CD4-positive, alpha-beta T cell (primary cell): ENCODE results near the gene C6. TPM values are rescaled to one million over a fixed set of nuclear protein-coding genes. Genes with fewer than 3 reads are reported as not detected.

ENCODE experiments used
- ATAC-seq: fragments of 200-7000 bp; cut with Tn5 transposase; one replicate; pipeline ENCODE4 v1.10.0; 2022; ENCODE audit warnings: mild to moderate bottlenecking; ENCODE audit not compliant: poor library complexity
- CTCF ChIA-PET: fragments of 350-600 bp; sonication (Branson Sonifier 250); formaldehyde crosslinking; loops from one replicate; lab custom pipeline; 2021; ENCODE audit warnings: antibody characterized with exemption, inconsistent platforms; lab: Charles Lee
- POLR2A ChIA-PET: fragments of 350-600 bp; sonication (Branson Sonifier 250); formaldehyde crosslinking; loops from one replicate; lab custom pipeline; 2021; ENCODE audit warnings: antibody characterized with exemption, inconsistent platforms; lab: Charles Lee
- DNase-seq, 14 experiments: peaks; one replicate each; pipeline ENCODE4 v3.0.0-alpha.2; 2013 to 2020; ENCODE audit warnings: mixed read lengths in 2 of 14
- H3K27ac ChIP-seq, 2 donors: one replicate each; pipeline versions ENCODE4 v1.5.1 to v1.7.0; 2013; ENCODE audit warnings: low read length in 2 of 2, low read depth in 1 of 2, mild to moderate bottlenecking in 1 of 2
- H3K27me3 ChIP-seq, 2 experiments: 1 replicate in 1 of 2; 2 replicates in 1 of 2; pipeline versions ENCODE4 v1.6.1 to v1.7.0; 2013; ENCODE audit warnings: low read length in 2 of 2, control low read depth in 1 of 2, mild to moderate bottlenecking in 1 of 2, moderate library complexity in 1 of 2; ENCODE audit not compliant: insufficient read depth in 2 of 2, control insufficient read depth in 1 of 2
- H3K36me3 ChIP-seq: one replicate; pipeline ENCODE4 v1.6.1; 2013; ENCODE audit warnings: low read length, control low read depth; ENCODE audit not compliant: insufficient read depth
- H3K4me1 ChIP-seq: one replicate; pipeline ENCODE4 v1.6.1; 2013; ENCODE audit warnings: low read length, control low read depth; ENCODE audit not compliant: insufficient read depth
- H3K4me3 ChIP-seq: one replicate; pipeline ENCODE4 v1.5.1; 2013; ENCODE audit warnings: mild to moderate bottlenecking, low read length, moderate library complexity
- H3K9me3 ChIP-seq, 2 experiments: 1 replicate in 1 of 2; 2 replicates in 1 of 2; pipeline versions ENCODE4 v1.6.1 to v1.7.0; 2013; ENCODE audit warnings: low read length in 2 of 2, mild to moderate bottlenecking in 2 of 2, control low read depth in 1 of 2, moderate library complexity in 1 of 2; ENCODE audit not compliant: control insufficient read depth in 1 of 2, insufficient read depth in 1 of 2
- H3K27ac Mint-ChIP-seq: one replicate; pipeline ENCODE4 v1.8.0; 2020; ENCODE audit warnings: mixed read lengths
- H3K27me3 Mint-ChIP-seq: one replicate; pipeline ENCODE4 v1.8.0; 2021; ENCODE audit warnings: mixed read lengths
- H3K36me3 Mint-ChIP-seq: one replicate; pipeline ENCODE4 v1.8.0; 2021; ENCODE audit warnings: low read depth, mixed read lengths
- H3K4me1 Mint-ChIP-seq: one replicate; pipeline ENCODE4 v1.8.0; 2021; ENCODE audit warnings: low read depth, mixed read lengths
- H3K4me3 Mint-ChIP-seq: one replicate; pipeline ENCODE4 v1.8.0; 2020; ENCODE audit warnings: mild to moderate bottlenecking, mixed read lengths
- H3K9me3 Mint-ChIP-seq: one replicate; pipeline ENCODE4 v1.8.0; 2020; ENCODE audit warnings: mixed read lengths
- intact Hi-C, 2 experiments: fragments of 100-400 bp; cut with DNase I in 1 of 2; cut with micrococcal nuclease in 1 of 2; formaldehyde crosslinking; loops; one replicate each; pipeline versions ENCODE4 v1.15.1 to v1.9.0; 2023 to 2025; cut with DNase I, micrococcal nuclease
- total RNA-seq, 174 experiments: library from RNA in 2 of 174; stranded (reverse) in 2 of 174; gene quantifications; one replicate each; pipeline ENCODE4 v1.2.3 and lab custom pipeline; 2021 to 2026
- TF ChIP-seq, protein P1 (sequence below): fragments of 200-600 bp; IDR thresholded peaks from one replicate; pipeline ENCODE4 v1.8.0; 2022; ENCODE audit warnings: antibody characterized with exemption, mild to moderate bottlenecking

The C6 gene
- total RNA-seq, 2 experiments from 2014 or later, result not detected

DNA sequence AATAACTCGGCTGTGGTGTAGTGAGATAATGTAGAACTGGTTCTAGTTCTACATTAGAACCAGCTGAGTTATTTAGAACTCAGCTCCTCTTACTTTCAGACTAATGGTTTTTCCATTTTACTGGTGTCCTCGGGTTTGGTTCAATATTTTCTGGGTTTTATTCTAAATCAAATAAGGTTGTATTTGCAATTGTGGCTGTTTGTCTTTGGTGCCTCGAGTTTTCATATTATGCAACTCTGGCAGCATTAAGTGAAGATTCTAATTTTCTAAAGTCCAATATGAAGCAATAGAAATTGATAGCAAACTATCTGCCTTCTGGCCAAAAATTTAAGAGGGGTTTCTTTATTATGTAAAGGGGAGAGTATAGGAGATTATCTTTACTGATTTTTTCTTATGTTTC is 19.0 kb downstream of the C6 start:
- POLR2A ChIA-PET, result no interaction called here
- Mint-ChIP-seq H3K9me3 (peaks cover 3% of the 10 kb centered on the region), H3K36me3 (no peaks in the 10 kb centered on the region), H3K4me3 (no peak overlapping the region), H3K27ac (no peak overlapping the region), H3K4me1 (no peaks in the 10 kb centered on the region), H3K27me3 (no peaks in the 10 kb centered on the region)
- H3K36me3 ChIP-seq, result no peaks in the 10 kb centered on the region
- H3K9me3 ChIP-seq, result no peaks in the 10 kb centered on the region
- ATAC-seq (no peak), DNase-seq (no peak)
- intact Hi-C loops, result no loop called here
- H3K4me1 ChIP-seq, result no peaks in the 10 kb centered on the region
- no peaks in the 10 kb centered on the region for H3K27me3 ChIP-seq
- CTCF ChIA-PET, result no interaction called here
- no peak overlapping the region for H3K4me3 ChIP-seq
- TF ChIP-seq, protein P1, sequence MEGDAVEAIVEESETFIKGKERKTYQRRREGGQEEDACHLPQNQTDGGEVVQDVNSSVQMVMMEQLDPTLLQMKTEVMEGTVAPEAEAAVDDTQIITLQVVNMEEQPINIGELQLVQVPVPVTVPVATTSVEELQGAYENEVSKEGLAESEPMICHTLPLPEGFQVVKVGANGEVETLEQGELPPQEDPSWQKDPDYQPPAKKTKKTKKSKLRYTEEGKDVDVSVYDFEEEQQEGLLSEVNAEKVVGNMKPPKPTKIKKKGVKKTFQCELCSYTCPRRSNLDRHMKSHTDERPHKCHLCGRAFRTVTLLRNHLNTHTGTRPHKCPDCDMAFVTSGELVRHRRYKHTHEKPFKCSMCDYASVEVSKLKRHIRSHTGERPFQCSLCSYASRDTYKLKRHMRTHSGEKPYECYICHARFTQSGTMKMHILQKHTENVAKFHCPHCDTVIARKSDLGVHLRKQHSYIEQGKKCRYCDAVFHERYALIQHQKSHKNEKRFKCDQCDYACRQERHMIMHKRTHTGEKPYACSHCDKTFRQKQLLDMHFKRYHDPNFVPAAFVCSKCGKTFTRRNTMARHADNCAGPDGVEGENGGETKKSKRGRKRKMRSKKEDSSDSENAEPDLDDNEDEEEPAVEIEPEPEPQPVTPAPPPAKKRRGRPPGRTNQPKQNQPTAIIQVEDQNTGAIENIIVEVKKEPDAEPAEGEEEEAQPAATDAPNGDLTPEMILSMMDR, result no peak
- H3K27ac ChIP-seq, result no peak overlapping the region

DNA sequence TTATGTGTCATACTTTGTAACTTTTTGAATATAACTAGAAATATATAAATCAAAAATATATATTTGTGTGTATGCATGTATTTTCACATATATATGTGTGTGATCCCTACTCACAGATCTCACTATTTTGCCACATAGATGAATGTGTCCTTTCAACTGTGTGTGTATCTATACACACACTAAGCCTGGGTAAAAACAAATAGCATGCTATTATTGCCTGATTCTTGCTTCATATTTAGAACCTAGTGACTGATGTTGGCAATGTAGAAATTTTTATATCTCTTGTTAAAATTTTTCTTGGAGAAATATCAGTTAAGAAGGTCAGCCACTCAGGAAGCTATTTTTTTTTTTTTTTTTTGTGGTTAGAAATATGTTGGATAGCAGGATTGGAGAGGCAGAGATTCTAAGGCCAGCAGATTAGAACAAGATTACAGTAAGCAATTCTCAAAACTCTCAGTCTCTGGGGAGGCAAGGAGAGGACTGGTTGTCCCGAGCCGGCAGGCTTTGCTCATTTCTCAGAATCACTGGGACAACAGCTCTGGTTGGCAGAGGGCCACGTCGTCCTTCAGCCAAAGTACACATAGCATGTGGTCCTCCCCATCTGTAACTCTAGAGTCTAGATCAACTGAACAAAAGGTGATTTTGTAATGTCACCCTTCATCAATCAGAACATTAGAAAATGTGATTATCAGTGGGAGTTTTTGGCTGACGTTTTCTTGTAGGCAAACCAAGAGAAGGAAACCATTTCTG is 19.7 kb downstream of the C6 start:
- TF ChIP-seq, protein P1, result no peak
- Mint-ChIP-seq H3K36me3 (no peaks in the 10 kb centered on the region), H3K4me3 (no peak overlapping the region), H3K27ac (no peak overlapping the region), H3K27me3 (no peaks in the 10 kb centered on the region), H3K9me3 (peaks cover 3% of the 10 kb centered on the region), H3K4me1 (no peaks in the 10 kb centered on the region)
- POLR2A ChIA-PET, result no interaction called here
- no peaks in the 10 kb centered on the region for H3K9me3 ChIP-seq
- CTCF ChIA-PET, result no interaction called here
- no peak overlapping the region for H3K4me3 ChIP-seq
- H3K4me1 ChIP-seq, result no peaks in the 10 kb centered on the region
- H3K36me3 ChIP-seq, result no peaks in the 10 kb centered on the region
- ATAC-seq (no peak), DNase-seq (no peak)
- intact Hi-C loops, result no loop called here
- H3K27me3 ChIP-seq, result no peaks in the 10 kb centered on the region
- no peak overlapping the region for H3K27ac ChIP-seq

DNA sequence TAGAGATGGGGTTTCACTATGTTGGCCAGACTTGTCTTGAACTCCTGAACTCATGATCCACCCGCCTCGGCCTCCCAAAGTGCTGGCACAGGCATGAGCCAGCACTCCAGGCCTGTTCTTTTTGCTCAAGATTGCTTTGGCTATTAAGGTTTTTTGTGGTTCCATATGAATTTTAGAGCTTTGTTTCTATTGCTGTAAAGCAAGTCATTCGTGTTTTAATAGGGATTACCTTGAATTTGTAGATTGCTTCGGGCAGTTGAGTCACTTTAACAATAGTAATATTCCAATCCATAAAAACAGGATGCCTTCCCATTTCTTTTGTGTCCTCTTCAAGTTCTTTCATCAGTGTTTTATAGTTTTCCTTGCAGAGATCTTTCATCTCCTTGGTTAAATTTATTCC is 22.1 kb downstream of the C6 start:
- H3K4me3 ChIP-seq, result no peak overlapping the region
- H3K9me3 ChIP-seq, result no peaks in the 10 kb centered on the region
- no peaks in the 10 kb centered on the region for H3K36me3 Mint-ChIP-seq
- DNase-seq (no peak), ATAC-seq (no peak)
- H3K36me3 ChIP-seq, result no peaks in the 10 kb centered on the region
- H3K4me3 Mint-ChIP-seq, result no peak overlapping the region
- no peak overlapping the region for H3K27ac ChIP-seq
- TF ChIP-seq, protein P1, result no peak
- H3K4me1 Mint-ChIP-seq, result no peaks in the 10 kb centered on the region
- H3K27me3 ChIP-seq, result no peaks in the 10 kb centered on the region
- ChIA-PET POLR2A (no interaction called here), CTCF (no interaction called here)
- H3K27me3 Mint-ChIP-seq, result no peaks in the 10 kb centered on the region
- H3K27ac Mint-ChIP-seq, result no peak overlapping the region
- H3K9me3 Mint-ChIP-seq, result peaks cover 3% of the 10 kb centered on the region
- intact Hi-C loops, result no loop called here
- no peaks in the 10 kb centered on the region for H3K4me1 ChIP-seq
